GM23248 (cell line): Measurements from ENCODE around the gene CHD1.

Experiments
- EZH2 ChIP-seq: fragments of 200-600 bp; sonication (generic); IDR thresholded peaks from 2 replicates; pipeline ENCODE4 v1.6.1; 2018; ENCODE audit warnings: antibody characterized with exemption, mild to moderate bottlenecking; ENCODE audit not compliant: insufficient read depth, poor library complexity, severe bottlenecking
- EZH2phosphoT487 ChIP-seq: fragments of 200-600 bp; sonication (generic); IDR thresholded peaks from 2 replicates; pipeline ENCODE4 v1.6.1; 2018; ENCODE audit warnings: antibody characterized with exemption, moderate library complexity, mild to moderate bottlenecking, low read depth; ENCODE audit not compliant: insufficient read depth

DNA sequence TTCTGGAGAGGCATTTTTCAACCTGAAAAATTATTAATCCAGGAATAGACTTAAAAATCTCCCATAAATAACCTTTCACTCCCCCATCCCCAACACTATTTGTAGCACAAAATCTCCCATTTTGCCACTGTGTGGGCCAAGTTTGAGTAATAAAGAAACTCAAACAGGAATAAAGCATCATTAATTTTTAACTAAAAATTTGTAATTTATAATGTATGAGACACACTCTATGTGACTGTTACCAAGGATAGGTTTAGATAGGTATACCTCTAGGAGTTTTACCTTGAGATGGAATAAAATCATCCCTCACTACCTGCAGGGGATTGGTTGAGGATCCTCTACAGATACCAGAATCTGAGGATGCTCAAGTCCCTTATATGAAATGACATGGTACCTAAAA, 30.1 kb downstream of the CHD1 start:
- no peak for TF ChIP-seq EZH2phosphoT487
- no peak for TF ChIP-seq EZH2
